OCI-LY3 (cell line): ENCODE data around the gene GPR61.

Source experiments
- EZH2phosphoT487 ChIP-seq: fragments of 200-600 bp; shearing (Covaris generic); IDR thresholded peaks from 2 replicates; pipeline ENCODE4 v1.6.1; 2018; ENCODE audit warnings: antibody characterized with exemption, mixed run types, low read depth
- TF ChIP-seq, protein P1 (sequence below): fragments of 200-600, 300-600 bp; sonication (generic); IDR thresholded peaks from 2 replicates; pipeline ENCODE4 v1.5.1; 2014; ENCODE audit warnings: antibody characterized with exemption, low read length, low read depth

DNA sequence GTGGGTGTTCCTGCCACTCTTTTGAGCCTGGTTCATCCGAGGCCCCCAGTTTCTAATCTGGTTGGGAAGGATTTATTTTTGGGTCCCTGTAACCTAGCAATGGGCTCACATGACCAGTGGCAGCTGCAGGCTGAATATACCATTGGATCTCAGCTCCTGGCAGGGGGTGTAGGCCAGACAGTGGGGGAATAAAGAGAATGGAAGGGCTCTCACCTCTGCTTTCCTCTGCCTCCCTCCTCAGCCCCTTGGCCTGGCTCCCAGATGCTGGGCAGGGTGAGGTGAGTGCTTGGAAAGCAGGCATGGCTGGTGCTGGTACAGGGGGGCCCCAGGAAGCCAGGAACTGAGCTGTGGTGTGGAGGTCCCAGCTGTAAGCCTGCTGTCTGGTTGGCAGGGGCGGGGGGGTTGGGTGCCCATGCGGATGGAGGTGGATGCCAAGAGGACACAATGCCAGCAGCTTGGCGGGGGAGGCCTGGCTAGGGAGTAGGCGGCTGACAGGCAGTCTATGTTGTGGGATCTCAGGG, 3.6 kb upstream of the GPR61 start:
- TF ChIP-seq, protein P1, sequence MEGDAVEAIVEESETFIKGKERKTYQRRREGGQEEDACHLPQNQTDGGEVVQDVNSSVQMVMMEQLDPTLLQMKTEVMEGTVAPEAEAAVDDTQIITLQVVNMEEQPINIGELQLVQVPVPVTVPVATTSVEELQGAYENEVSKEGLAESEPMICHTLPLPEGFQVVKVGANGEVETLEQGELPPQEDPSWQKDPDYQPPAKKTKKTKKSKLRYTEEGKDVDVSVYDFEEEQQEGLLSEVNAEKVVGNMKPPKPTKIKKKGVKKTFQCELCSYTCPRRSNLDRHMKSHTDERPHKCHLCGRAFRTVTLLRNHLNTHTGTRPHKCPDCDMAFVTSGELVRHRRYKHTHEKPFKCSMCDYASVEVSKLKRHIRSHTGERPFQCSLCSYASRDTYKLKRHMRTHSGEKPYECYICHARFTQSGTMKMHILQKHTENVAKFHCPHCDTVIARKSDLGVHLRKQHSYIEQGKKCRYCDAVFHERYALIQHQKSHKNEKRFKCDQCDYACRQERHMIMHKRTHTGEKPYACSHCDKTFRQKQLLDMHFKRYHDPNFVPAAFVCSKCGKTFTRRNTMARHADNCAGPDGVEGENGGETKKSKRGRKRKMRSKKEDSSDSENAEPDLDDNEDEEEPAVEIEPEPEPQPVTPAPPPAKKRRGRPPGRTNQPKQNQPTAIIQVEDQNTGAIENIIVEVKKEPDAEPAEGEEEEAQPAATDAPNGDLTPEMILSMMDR: no peak
- no peak for TF ChIP-seq EZH2phosphoT487
